ENCODE results near the gene RAP1GAP2. TPM values are rescaled to one million over a fixed set of nuclear protein-coding genes. Genes with fewer than 3 reads are reported as not detected.

The RAP1GAP2 gene
- total RNA-seq, 1 donor from 2014 or later: 10.6 TPM

GRCh38 chr17:3009411-3009920, 213.2 kb downstream of the RAP1GAP2 start:
- Mint-ChIP-seq H3K9me3 (ENCODE audit: unreplicated experiment) (no peaks in the 10 kb centered on the region), H3K27ac (ENCODE audit: unreplicated experiment) (peak overlapping the region; percentile 27), H3K36me3 (ENCODE audit: low read depth, unreplicated experiment) (peaks cover 9% of the 10 kb centered on the region), H3K4me3 (ENCODE audit: unreplicated experiment) (peak overlapping the region; percentile 26), H3K27me3 (ENCODE audit: unreplicated experiment) (peaks cover 11% of the 10 kb centered on the region), H3K4me1 (ENCODE audit: unreplicated experiment) (peaks cover 22% of the 10 kb centered on the region)
- no peak for DNase-seq (ENCODE audit: low spot score)
- no peak for TF ChIP-seq CTCF (IDR thresholded peaks at IDR 0.05; ENCODE audit: unreplicated experiment)

GRCh38 chr17:3011891-3012290, 215.7 kb downstream of the RAP1GAP2 start:
- Mint-ChIP-seq H3K4me3 (ENCODE audit: unreplicated experiment) (no peak overlapping the region), H3K9me3 (ENCODE audit: unreplicated experiment) (no peaks in the 10 kb centered on the region), H3K36me3 (ENCODE audit: low read depth, unreplicated experiment) (peaks cover 8% of the 10 kb centered on the region), H3K27me3 (ENCODE audit: unreplicated experiment) (peaks cover 11% of the 10 kb centered on the region), H3K4me1 (ENCODE audit: unreplicated experiment) (peaks cover 20% of the 10 kb centered on the region), H3K27ac (ENCODE audit: unreplicated experiment) (no peak overlapping the region)
- no peak for TF ChIP-seq CTCF (IDR thresholded peaks at IDR 0.05; ENCODE audit: unreplicated experiment)
- DNase-seq (ENCODE audit: low spot score): no peak

- no peak overlapping the region for H3K4me3 Mint-ChIP-seq (ENCODE audit: unreplicated experiment)
- peaks cover 17% of the 10 kb centered on the region for H3K4me1 Mint-ChIP-seq (ENCODE audit: unreplicated experiment)
- no peaks in the 10 kb centered on the region for H3K9me3 Mint-ChIP-seq (ENCODE audit: unreplicated experiment)
- no peak overlapping the region for H3K27ac Mint-ChIP-seq (ENCODE audit: unreplicated experiment)
- peak; percentile 75 for DNase-seq (ENCODE audit: low spot score)
- H3K36me3 Mint-ChIP-seq (ENCODE audit: low read depth, unreplicated experiment): peaks cover 5% of the 10 kb centered on the region
- peak; percentile 80 for TF ChIP-seq CTCF (IDR thresholded peaks at IDR 0.05; ENCODE audit: unreplicated experiment)
- H3K27me3 Mint-ChIP-seq (ENCODE audit: unreplicated experiment): peaks cover 6% of the 10 kb centered on the region
Measured at GRCh38 chr17:3012926-3013581, 216.8 kb downstream of the RAP1GAP2 start.

- Mint-ChIP-seq H3K27ac (ENCODE audit: unreplicated experiment) (no peak overlapping the region), H3K36me3 (ENCODE audit: low read depth, unreplicated experiment) (peaks cover 7% of the 10 kb centered on the region), H3K27me3 (ENCODE audit: unreplicated experiment) (peaks cover 2% of the 10 kb centered on the region), H3K9me3 (ENCODE audit: unreplicated experiment) (no peaks in the 10 kb centered on the region), H3K4me3 (ENCODE audit: unreplicated experiment) (no peak overlapping the region), H3K4me1 (ENCODE audit: unreplicated experiment) (peaks cover 3% of the 10 kb centered on the region)
- no peak for TF ChIP-seq CTCF (IDR thresholded peaks at IDR 0.05; ENCODE audit: unreplicated experiment)
- DNase-seq (ENCODE audit: low spot score): no peak
Measured at GRCh38 chr17:3015890-3016289, 219.7 kb downstream of the RAP1GAP2 start.

GRCh38 chr17:3017936-3018335, 221.7 kb downstream of the RAP1GAP2 start:
- no peaks in the 10 kb centered on the region for H3K4me1 Mint-ChIP-seq (ENCODE audit: unreplicated experiment)
- H3K9me3 Mint-ChIP-seq (ENCODE audit: unreplicated experiment): peaks cover 1% of the 10 kb centered on the region
- no peaks in the 10 kb centered on the region for H3K27me3 Mint-ChIP-seq (ENCODE audit: unreplicated experiment)
- H3K27ac Mint-ChIP-seq (ENCODE audit: unreplicated experiment): no peak overlapping the region
- no peak for TF ChIP-seq CTCF (IDR thresholded peaks at IDR 0.05; ENCODE audit: unreplicated experiment)
- DNase-seq (ENCODE audit: low spot score): no peak
- H3K4me3 Mint-ChIP-seq (ENCODE audit: unreplicated experiment): no peak overlapping the region
- H3K36me3 Mint-ChIP-seq (ENCODE audit: low read depth, unreplicated experiment): peaks cover 28% of the 10 kb centered on the region
